GM18861 (cell line): ENCODE measurements around the gene FAM20C.

Experiments
- ATAC-seq: cut with Tn5 transposase; IDR thresholded peaks from one replicate; pipeline ENCODE4 v1.9.1; 2021; ENCODE audit not compliant: unreplicated experiment

FAM20C gene

GRCh38 chr7:191981-192649 is at the start of gene FAM20C:
TSS of gene FAM20C (plus strand) at chr7:192571. CDS start at chr7:193200, 629 bp downstream.
- ATAC-seq, result no peak

GRCh38 chr7:143145-143751 is 49.1 kb upstream of the FAM20C start:
- ATAC-seq, result no peak

- ATAC-seq, result peak; percentile 47
Observed at GRCh38 chr7:143811-144453, 48.4 kb upstream of the FAM20C start.

GRCh38 chr7:144454-144826 is 47.9 kb upstream of the FAM20C start:
- no peak for ATAC-seq

- ATAC-seq, result no peak
Observed at GRCh38 chr7:145863-146262, 46.5 kb upstream of the FAM20C start.

GRCh38 chr7:148543-148931 is 43.8 kb upstream of the FAM20C start:
- no peak for ATAC-seq

- ATAC-seq, result peak; percentile 93
Observed at GRCh38 chr7:148932-149790, 43.2 kb upstream of the FAM20C start.

- peak; percentile 17 for ATAC-seq
Observed at GRCh38 chr7:149791-150636, 42.4 kb upstream of the FAM20C start.

GRCh38 chr7:150811-151221 is 41.6 kb upstream of the FAM20C start:
- no peak for ATAC-seq

GRCh38 chr7:151346-152050 is 40.9 kb upstream of the FAM20C start:
- ATAC-seq, result no peak

- ATAC-seq, result no peak
Observed at GRCh38 chr7:152702-153391, 39.5 kb upstream of the FAM20C start.

GRCh38 chr7:153604-154003 is 38.8 kb upstream of the FAM20C start:
- ATAC-seq, result no peak

- ATAC-seq, result no peak
Observed at GRCh38 chr7:154096-154799, 38.1 kb upstream of the FAM20C start.

GRCh38 chr7:155469-155900 is 36.9 kb upstream of the FAM20C start:
- ATAC-seq, result no peak

- ATAC-seq, result no peak
Observed at GRCh38 chr7:156111-157007, 36.0 kb upstream of the FAM20C start.

GRCh38 chr7:157008-157310 is 35.4 kb upstream of the FAM20C start:
- ATAC-seq, result no peak

- no peak for ATAC-seq
Observed at GRCh38 chr7:157771-158625, 34.4 kb upstream of the FAM20C start.
